CD4-positive, alpha-beta T cell treated with Interleukin-2 at 100 ng/mL for 4 hours (primary cell): ENCODE data around the gene RELCH.

Experiments
- DNase-seq: peaks from one replicate; pipeline ENCODE4 v3.0.0-alpha.2; 2020; ENCODE audit warnings: low spot score

The RELCH gene

GRCh38 chr18:62196079-62196478, 9.0 kb downstream of the RELCH start:
- no peak for DNase-seq

GRCh38 chr18:62196980-62197379, 9.9 kb downstream of the RELCH start:
- no peak for DNase-seq

DNA sequence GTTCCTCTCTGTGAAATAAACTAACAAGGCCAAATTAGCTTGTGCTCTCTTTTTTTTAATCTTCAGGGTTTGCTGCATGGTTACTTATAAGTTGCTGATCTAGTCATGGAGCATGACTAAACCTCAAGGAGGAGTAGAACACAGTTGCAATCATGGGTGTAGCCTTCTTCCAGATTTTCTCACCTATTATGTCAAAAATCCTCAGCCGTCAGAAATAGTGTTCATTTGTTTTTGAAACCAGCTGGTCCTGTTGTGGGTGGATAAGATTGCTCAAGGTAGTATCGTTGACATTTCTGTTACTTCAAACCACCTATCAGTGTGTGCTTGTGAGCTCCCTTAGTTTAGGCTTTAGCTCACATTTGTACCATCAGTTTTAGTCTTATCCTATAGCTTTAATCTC, 11.2 kb downstream of the RELCH start:
- no peak for DNase-seq

GRCh38 chr18:62199629-62200028, 12.6 kb downstream of the RELCH start:
- DNase-seq, result no peak

DNA sequence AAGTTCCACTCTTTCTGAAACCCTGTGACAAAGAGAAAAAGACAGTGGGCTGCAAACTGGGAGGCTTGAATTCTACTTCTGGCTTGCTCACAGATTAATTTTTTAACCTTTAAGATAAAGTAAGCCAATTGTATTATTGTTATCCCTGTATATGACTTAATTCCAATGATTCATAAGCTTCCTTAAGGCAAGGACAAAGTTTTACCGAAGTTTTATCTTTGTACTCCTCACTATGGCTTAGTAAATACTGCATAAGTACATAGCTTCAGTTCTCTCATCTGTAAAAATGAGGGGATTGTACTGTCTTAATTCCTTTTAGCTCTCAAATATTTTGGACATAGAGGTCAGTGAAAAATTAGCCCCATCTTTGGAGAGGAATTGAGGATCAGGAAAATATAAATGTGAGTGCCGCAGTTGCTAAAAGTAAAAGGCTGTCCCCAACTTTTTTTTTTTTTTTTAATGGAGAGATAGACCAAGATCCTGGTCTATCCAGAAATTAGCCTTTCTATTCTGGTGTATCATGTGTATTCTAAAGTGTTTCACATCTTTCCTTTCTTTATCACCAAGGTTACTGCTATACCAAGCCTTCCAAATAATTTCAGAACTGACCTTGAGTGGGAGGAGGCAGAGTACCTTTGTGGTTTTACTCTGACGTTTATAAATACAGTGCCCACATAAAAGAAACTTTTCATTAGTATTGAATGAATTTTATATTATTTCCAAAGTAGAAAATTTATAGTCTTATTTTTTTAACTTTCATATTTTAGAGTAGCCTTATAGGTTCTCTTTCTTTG, 13.3 kb downstream of the RELCH start:
- DNase-seq, result no peak

DNA sequence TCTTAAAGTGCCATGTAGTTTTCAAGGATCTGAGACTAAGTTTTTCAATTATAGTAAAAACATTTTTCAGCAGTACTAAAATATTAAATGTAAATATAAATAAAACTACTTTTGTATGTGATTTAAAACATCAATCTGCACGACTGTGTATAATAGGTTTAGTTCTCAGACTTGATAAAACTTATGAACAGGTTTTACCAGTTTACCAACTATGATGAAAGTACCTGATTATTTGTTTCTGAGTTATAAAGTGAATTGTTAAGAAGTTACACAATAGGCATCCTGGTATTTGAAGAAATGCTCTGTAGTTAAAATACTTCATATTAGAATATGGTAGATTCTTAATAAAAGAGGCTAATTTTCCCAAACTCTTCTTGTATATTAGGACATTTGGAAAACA, 14.8 kb downstream of the RELCH start:
- no peak for DNase-seq

- DNase-seq, result no peak
These were observed 18.8 kb downstream of the RELCH start for GRCh38 chr18:62205824-62206223.

GRCh38 chr18:62206593-62206992, 19.5 kb downstream of the RELCH start:
- no peak for DNase-seq

GRCh38 chr18:62209046-62209445, 22.0 kb downstream of the RELCH start:
- no peak for DNase-seq

- DNase-seq, result no peak
These were observed 23.1 kb downstream of the RELCH start for GRCh38 chr18:62210138-62210537.

DNA sequence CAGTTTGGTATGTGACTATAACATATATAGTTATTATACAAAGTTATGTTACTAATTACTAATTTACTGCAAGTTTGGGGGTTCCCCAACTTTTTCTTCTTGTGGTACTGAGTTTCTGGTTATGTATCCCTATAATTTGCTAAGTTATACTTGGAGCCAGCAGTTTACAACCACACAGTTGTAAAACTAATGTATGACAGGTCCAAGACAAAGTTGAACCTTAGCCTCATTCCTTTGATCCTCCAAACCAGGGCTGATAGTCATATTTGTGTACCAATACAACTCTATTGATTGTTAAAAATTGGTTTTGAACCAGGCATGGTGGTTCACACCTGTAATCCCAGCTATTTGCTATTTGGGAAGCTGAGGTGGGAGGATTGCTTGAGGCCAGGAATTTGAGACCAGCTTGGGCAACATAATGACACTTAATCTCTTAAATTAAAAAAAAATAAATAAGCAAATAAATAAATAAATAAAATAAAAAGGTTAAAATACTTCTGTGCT, 24.3 kb downstream of the RELCH start:
- DNase-seq, result no peak

- no peak for DNase-seq
These were observed 27.7 kb downstream of the RELCH start for GRCh38 chr18:62214790-62215189.

DNA sequence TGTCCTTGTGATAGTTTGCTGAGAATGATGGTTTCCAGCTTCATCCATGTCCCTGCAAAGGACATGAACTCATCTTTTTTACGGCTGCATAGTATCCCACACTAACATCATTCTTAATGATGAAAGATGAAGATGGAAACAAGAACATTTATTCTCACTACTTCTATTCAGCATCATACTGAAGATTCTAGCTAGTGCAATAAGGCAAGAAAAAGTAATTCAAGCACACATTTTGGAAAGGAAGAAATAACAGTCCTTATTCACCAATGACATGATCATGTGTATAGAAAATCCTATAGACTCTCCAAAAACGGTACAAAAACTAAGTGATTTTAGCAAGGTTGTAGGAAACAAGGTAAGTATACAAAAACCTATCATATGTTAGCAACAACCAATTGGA, 37.2 kb downstream of the RELCH start:
- no peak for DNase-seq

- DNase-seq, result no peak
These were observed 39.0 kb downstream of the RELCH start for GRCh38 chr18:62226047-62226446.

- DNase-seq, result no peak
These were observed 49.2 kb downstream of the RELCH start for GRCh38 chr18:62236252-62236651.

DNA sequence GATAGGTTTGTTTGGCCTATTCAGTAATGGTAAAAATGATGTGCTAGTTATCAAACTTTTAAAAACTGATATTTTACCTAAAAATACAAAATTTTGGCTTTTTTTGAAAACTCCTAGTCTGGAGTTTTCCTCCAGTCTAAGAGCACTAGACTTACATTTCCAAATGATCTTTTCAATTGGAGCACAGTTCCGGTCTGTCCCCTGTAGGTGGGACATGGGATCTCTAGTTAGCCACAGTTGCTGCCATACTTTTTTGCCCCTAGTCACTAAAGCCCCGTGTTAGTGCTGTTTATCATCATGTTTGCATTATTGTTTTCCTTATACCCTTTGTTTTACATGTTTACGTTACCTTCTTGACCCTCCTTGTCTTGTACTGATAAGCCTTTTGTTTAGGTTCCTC, 52.4 kb downstream of the RELCH start:
- no peak for DNase-seq

DNA sequence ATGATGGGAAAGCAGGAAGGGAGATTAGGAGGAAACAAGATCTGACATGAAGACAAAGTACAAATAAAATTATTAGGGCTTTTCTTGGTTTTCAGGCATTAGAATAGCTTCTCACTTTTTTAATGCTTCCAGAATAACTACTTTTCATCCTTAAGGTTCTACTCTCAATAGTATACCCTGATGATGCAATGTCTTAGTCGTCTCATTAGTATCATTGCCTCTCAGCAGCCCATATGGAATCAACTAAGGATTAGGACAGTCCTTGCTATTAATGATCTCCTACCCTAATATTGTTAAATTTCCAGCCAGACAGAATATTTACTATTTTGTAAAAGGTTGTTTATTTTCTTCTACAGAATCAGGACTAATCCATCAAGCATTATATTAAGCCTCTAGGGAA, 55.9 kb downstream of the RELCH start:
- DNase-seq, result no peak

DNA sequence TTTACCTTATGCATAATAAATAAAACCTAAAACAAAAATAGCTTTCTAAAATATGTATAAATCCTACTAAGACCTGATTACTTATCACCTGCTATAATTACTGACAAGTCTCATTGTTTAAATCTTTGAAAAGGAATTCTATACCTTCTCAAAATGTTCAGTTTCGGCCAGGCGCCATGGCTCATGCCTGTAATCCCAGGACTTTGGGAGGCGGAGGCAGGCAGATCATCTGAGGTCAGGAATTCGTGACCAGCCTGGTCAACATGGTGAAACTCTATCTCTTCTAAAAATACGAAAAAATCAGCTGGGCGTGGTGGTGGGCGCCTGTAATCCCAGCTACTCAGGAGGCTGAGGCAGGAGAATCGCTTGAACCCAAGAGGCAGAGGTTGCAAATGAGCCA, 58.1 kb downstream of the RELCH start:
- no peak for DNase-seq

- no peak for DNase-seq
These were observed 58.6 kb downstream of the RELCH start for GRCh38 chr18:62245699-62246098.

DNA sequence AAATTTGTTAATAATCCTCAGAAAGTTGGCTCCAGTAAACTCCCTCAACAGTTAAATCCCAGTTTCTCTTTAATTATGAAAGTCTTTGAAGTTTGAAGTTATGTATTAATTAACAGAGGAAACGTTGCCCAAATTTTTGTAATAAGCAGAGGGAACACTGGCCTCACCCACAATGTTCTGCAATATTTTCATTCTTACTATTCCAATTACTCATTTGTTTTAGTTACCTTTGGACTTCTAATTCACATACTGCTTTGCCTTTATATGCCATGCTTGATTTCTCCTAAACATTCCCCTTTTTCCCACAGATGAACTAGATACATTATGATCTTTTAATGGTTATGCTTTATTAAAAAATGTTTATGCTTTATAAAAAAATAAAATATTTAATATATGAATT, 61.3 kb downstream of the RELCH start:
- no peak for DNase-seq

DNA sequence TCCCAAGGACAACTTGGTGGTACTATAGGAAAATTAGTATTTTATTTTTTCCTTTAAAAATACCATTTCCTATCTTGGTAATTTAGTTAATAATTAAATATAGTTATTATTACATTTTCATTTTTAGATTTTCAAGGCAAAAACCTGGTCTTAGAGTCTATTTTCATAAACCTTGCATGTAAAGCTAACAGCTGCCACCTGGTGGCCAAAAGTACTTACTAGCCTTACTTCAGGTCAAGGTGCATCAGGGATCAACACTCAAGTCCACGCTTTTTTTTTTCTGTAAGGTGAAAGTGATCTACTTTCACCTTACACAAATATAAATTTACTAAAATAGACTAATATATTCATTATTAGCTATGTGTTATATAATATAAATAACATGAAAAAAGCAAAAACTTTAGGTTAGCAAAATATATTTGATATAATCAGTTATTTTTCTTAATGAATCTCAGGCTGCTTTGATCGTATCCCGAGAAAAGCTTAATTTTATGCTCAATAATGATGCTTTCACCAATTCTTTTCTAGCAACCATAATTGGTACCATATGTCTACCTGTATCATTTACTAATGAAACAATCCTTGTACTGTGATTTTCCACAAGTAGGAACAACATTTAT, 62.5 kb downstream of the RELCH start:
- peak; percentile 76 for DNase-seq

DNA sequence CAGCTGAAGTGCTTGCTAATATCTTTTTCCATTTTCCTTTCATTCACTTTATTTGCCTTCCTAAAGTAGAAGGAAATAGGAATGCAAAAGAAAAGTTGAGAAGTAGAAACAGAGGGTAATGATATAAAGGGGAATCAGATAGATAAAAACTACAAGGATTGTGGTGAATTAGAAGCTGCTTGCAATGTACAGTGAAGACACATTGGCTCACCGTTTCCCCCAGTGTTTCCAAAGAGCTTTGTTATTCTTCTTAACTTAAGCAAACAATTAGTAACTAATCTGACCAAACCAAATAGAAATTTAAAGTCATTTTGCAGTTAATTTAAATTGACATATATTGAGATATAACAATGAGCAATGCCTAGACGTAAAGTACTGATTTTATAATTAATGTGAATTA, 63.4 kb downstream of the RELCH start:
- DNase-seq, result no peak

- DNase-seq, result no peak
These were observed 71.0 kb downstream of the RELCH start for GRCh38 chr18:62258093-62258492.

DNA sequence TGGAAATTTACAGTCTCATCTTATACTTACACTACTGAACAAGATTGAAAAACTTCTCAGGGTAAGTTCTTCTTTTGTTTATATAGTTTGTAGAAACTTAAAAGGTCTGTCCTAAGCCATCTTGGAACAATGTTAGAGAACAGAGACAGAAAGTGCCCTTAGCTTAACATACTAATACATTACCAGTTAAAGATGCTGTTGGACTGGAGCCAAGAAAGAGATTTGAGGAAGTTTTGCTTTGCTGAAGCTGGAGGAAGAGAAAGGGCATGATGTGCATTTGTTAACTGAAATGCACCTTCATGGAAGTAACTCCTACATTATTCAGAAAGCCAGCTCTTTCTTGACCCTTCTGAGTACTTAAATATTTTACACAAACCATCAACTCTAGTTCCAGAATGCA, 71.6 kb downstream of the RELCH start:
- DNase-seq, result no peak
